Hematopoietic multipotent progenitor cell treated with erythropoietin and hydrocortisone succinate and interleukin-3 and kit ligand, for 6 days (in vitro differentiated cells): ENCODE data around the gene SERF2.
"Not testable (repeated sequence)": the region's sequence is repeated elsewhere in the genome, so short reads cannot be mapped to it uniquely, and the experiment has no call there.

ENCODE experiments used
- DNase-seq: peaks from one replicate; pipeline ENCODE4 v3.0.0-alpha.2; 2015

The SERF2 gene

DNA sequence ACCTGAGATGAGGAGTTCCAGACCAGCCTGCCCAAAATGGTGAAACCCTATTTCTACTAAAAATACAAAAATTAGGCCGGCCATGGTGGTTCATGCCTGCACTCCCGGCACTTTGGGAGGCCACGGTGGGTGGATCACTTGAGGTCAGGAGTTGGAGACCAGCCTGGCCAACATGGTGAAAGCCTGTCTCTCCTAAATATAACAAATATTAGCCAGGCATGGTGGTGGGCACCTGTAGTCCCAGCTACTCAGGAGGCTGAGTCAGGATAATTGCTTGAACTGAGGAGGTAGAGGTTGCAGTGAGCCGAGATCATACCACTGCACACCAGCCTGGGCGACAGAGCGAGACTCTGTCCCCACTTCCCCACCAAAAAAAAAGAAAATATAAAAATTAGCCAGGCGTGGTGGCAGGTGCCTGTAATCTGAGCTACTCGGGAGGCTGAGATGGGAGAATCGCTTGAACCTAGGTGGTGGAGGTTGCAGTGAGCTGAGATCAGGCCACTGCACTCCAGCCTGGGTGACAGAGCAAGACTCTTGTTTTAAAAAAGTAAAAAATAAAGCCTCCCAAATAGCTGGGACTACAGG, 38.7 kb downstream of the SERF2 start:
- DNase-seq: not testable (repeated sequence)

DNA sequence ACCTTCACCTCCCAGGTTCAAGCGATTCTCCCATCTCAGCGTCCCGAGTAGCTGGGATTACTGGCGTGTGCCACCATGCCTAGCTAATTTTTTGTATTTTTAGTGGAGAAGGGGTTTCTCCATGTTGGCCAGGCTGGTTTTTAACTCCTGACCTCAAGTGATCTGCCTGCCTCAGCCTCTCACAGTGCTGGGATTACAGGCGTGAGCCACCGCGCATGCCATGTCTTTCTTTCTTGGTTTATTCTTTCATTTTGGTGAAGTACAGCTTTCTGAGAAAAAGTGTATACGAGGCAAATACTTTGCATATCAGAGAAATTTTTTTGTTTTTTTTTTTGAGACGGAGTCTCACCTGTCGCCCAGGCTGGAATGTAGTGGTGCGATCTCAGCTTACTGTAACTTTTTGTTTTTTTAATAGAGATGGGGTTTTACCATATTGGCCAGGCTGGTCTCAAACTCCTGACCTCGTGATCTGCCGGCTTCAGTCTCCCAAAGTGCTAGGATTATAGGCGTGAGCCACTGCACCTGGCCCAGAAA, 39.5 kb downstream of the SERF2 start:
- not testable (repeated sequence) for DNase-seq

DNA sequence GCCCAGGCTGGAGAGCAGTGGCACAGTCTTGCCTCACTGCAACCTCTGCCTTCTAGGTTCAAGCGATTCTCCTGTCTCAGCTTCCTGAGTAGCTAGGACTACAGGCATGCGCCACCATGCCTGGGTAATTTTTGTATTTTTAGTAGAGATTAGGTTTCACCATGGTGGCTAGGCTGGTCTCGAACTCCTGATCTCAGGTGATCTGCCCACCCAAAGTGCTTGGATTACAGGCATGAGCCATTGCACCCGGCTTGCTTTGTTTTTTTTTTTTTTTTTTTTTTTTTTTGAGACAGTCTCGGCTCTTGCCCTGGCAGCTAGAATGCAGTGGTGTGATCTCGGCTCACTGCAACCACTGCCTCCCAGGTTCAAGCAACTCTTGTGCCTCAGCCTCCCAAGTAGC, 40.4 kb downstream of the SERF2 start:
- DNase-seq: not testable (repeated sequence)

DNA sequence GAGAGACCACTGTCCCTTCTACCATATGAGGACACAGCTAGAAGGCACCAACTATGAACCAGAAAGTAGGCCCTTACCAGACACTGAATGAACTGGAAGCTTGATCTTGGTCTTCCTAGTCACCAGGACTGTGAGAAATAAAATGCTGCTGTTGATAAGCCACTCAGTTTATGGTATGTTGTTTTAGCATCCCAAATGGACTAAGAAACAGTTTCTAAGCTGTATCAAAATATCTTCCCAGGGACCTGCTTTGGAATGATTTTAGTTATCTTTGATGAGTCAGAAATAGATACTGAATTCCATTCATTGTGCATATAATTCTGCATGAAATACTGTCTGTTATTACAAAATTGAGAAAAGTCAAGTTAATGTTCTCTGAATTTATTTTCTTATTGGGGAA, 53.3 kb downstream of the SERF2 start:
- DNase-seq: no peak
